HG02763 (cell line): Measurements from ENCODE around the gene ALPG.

ENCODE experiments used
- ATAC-seq: cut with Tn5 transposase; IDR thresholded peaks from one replicate; pipeline ENCODE4 v1.9.1; 2021; ENCODE audit warnings: mild to moderate bottlenecking, moderate library complexity; ENCODE audit not compliant: unreplicated experiment

Gene ALPG

DNA sequence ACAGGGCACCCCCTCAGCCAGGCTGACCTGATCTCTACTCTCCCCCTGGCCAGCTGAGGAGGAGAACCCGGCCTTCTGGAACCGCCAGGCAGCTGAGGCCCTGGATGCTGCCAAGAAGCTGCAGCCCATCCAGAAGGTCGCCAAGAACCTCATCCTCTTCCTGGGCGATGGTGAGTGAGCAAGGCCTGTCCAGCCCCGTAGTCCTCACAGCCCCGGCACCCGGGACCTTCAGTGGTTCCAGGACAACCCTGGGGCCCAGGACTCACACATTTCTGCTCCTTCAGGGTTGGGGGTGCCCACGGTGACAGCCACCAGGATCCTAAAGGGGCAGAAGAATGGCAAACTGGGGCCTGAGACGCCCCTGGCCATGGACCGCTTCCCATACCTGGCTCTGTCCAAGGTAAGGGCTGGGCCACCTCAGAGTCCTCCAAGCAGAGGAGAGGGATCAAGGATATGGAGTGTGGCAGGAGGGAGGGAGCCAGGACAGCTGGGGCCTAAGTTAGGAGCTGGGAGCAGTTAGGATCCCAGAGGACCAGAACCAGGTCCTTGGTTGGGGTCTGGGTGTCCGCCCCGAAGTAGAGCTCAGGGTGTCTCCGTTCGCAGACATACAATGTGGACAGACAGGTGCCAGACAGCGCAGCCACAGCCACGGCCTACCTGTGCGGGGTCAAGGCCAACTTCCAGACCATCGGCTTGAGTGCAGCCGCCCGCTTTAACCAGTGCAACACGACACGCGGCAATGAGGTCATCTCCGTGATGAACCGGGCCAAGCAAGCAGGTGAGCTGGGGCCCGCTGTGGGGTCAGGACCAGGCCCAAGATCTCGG is 49.9 kb downstream of the ALPG start:
- ATAC-seq, result no peak

DNA sequence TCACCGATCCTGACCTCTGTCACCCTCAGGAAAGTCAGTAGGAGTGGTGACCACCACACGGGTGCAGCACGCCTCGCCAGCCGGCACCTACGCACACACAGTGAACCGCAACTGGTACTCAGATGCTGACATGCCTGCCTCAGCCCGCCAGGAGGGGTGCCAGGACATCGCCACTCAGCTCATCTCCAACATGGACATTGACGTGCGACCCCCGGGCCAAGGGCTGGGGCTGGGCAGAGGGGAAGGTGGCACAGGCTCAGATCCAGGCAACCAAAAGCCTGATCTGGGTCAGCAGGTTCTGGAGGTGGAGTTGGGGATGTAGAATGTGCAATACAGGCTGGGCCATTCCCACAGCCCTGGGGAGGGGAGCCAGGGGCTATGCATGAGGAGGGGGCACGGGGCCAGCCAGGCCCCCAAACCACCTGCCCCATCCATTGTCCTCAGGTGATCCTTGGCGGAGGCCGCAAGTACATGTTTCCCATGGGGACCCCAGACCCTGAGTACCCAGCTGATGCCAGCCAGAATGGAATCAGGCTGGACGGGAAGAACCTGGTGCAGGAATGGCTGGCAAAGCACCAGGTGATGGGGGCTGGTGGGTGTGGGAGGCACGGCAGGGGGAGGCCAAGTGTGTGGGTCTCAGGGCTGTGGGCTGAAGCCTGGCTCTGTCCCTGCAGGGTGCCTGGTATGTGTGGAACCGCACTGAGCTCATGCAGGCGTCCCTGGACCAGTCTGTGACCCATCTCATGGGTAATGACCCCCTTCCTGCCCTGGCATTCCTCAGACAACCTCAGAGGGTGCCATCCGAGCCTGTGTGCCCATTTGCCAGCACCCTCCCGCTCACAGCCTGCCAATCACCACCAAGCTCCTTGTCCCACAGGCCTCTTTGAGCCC is 50.7 kb downstream of the ALPG start:
- no peak for ATAC-seq

DNA sequence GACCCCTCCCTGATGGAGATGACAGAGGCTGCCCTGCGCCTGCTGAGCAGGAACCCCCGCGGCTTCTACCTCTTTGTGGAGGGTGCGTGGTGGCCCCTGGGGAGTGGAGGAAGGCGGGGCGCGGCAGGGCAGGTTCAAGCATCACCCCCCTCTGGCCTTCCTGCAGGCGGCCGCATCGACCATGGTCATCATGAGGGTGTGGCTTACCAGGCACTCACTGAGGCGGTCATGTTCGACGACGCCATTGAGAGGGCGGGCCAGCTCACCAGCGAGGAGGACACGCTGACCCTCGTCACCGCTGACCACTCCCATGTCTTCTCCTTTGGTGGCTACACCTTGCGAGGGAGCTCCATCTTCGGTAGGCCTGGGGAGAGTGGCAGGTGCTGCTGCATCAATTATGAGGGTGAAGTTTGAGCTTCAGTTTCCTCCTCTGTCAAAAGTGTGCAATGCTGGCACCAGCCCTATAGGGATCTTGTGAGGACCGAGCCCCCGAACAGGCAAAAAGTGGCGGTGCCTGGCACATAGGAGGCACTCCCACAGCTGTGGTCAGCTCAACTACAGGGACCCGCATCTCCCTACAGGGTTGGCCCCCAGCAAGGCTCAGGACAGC is 51.5 kb downstream of the ALPG start:
- no peak for ATAC-seq

DNA sequence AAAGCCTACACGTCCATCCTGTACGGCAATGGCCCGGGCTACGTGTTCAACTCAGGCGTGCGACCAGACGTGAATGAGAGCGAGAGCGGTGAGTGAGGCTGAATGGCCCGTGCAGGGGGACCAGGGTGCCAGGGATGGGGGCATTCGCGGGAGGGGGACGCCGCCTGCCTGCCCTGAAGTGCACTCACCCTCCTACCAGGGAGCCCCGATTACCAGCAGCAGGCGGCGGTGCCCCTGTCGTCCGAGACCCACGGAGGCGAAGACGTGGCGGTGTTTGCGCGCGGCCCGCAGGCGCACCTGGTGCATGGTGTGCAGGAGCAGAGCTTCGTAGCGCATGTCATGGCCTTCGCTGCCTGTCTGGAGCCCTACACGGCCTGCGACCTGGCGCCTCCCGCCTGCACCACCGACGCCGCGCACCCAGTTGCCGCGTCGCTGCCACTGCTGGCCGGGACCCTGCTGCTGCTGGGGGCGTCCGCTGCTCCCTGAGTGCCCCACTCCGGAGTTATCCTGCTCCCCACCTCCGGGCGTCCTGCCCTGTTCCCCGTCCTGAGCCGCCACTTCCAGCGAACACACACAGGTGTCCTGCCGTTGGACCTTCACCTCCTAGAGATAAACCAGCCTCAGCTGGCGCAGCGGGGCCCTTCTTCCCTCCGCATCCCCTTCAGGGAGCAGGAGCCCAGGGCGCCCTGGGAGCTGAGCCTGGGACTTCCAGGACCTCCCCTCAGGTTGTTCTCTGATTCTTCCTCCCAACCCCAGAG is 52.2 kb downstream of the ALPG start:
- ATAC-seq, result no peak

DNA sequence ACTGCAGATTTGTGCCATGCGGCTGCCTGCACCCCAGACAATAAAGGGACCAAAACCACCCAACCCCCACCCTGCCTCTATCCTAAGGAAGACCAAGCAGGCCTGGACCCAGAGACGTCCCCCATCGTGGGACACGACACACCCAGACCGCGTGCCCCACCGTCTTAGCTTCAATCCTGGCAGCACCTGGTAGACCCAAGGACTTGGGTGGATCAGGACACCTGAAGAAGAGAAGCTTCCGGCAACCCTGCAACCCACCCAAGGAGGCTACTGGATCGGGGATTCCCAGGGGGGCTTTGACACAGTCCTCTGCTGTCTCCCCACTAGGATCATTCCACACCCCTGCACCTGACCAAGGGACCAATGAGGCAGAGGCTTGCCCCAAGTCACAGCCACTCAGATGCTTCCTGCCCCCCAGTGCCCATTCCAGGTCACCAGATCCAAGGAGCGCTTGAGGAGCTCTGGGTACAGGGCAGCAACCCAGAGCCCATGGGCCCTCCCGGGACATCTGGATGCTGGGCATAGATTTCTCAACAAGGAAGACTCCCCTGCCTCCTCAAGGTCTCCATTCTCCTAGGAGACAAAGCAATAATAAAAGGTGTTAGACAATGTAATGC is 52.9 kb downstream of the ALPG start:
- no peak for ATAC-seq

DNA sequence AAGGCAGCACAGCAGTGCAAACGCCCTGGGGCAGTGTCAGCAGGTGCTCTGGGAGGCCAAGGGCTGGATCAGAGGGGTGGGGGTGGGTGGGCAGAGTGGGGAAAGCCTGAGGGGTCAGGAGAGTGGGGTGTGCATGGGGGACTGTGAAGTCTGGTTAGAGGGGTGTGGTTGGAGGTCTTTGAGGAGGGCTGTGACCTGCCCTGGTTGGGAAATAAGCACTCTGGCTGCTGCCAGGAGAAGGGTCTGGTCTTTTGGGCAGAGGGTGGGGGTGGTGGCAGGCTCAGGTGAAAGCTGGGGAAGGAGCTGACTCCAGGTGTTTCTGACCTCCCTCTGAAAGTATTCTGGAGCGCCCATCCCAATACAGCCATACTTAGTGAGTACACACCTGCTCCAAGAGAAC is 53.5 kb downstream of the ALPG start:
- ATAC-seq, result no peak
